Stimulated activated CD4-positive, alpha-beta T cell treated with anti-CD3 and anti-CD28 coated beads, Interleukin-2, amount 100 ng/mL, for 48 hours (primary cell): ENCODE results near the gene MYOM1.
"Not testable (repeated sequence)": the region's sequence is repeated elsewhere in the genome, so short reads cannot be mapped to it uniquely, and the experiment has no call there.

Experiments used
- DNase-seq, 2 donors: peaks; one replicate each; pipeline ENCODE4 v3.0.0-alpha.2; 2020

MYOM1 gene

GRCh38 chr18:3248658-3249359 is 29.0 kb upstream of the MYOM1 start:
- DNase-seq, result no peak

GRCh38 chr18:3248062-3248657 is 28.4 kb upstream of the MYOM1 start:
- DNase-seq, result no peak

GRCh38 chr18:3247240-3248061 is 27.7 kb upstream of the MYOM1 start, which contains the start of gene MYL12A:
Gene MYL12A, plus strand, starts transcription at chr18:3247801. Its CDS starts 5,447 bp downstream, at chr18:3253248.
- DNase-seq, result peak; percentile 93 to 96

DNA sequence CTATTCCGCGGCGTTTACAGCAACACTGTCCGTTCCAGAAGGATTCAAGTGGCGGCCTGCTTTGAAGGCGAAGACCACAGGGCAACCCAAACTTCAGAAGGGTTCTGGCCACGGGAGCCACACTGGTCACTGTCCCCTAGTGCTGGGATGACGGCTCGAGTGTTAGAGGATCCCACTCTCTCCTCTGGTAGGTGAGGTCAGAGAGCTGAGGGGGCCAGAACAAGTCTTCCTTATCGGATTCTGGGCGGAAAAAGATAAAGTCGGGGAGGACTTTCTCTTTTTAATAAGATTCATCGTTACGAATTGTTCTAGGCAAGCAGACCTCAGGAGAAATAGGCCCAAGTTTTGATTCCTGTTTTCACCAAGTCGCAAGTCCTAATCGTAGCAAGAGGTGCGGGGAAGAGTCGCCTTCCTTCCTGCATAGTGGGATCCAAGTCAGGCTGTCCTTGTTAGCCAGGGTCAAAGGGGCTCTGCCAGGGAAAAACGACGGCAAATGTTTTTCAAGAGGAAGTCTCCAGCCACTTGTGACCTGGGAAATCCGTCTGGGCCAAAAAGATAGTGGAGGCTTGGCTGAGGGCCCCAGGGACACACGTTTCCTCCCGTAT is 27.0 kb upstream of the MYOM1 start:
- DNase-seq, result peak in 1 of 2 donors; percentile 16

DNA sequence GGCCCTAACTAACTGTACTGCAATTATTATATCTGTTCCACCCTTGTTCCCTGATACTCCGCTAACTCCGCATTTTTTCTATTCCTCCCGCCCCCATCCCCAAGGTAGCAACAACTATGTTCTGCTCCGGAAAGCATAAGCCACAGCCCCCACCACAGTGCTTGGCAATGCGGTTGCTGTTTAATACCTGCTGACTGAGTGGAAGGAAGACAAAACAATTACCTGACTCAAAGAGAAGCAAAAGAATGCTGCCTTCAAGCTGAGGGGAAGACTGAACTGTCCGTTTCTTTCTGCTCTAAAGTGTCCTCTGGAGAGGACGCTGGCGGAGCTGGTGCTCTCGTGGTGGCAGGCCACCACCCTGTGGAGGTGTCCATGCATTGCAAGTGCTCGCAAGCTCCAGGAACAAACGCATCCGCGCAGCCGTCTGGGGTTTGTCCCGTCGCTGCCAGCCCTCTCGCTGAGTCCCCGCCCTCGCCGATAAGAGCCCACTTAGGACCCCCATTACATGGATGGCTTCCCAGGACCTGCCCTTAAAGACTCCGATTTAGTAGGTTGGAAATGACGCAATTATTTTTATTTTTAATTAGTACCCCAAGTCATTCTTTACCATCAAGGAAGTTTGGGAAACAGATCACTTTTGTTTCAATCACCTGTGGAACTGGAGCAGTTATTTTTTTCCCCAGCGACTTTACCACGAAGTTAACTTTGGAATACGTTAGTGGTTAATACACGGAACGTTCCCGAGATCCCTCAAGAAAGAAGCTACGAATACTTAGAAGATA is 26.3 kb upstream of the MYOM1 start:
- peak; percentile 71 to 75 for DNase-seq

DNA sequence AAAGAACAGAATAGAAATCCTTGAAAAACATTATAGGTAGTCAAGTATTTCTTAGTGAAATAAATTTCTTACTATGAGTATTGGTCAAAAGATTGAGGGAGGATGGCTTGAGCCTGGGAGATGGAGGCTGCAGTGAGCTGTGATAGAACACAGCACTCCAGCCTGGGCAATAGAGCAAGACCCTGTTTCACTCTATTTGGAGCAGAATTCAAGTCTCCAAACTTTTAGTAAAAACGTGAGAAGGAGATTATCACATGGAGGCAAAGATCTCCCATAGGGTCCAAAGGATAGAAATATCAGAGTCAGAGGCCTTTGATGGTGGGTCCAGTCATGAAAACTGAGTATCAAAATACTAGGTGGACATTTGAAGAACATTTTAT is 25.4 kb upstream of the MYOM1 start:
- DNase-seq, result no peak

DNA sequence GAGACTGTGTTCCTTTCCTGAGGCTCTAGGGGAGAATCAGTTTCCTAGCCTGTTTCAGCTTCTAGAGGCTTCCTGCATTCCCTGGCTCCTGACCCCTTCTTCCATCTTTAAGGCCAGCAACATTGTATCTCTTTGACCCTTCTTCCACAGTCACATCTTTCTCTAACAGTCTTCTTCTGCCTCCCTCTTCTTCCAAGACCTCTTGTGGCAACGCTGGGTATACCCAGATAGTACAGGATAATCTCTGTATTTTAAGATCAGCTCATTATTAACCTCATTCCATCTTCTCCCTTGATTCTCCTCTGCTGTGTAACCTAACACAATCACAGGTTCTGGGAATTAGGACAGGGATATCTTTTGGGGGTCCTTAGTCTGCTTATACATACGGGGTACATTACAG is 19.0 kb upstream of the MYOM1 start:
- DNase-seq, result no peak

GRCh38 chr18:3236470-3236869 is 16.7 kb upstream of the MYOM1 start:
- DNase-seq, result no peak

- DNase-seq, result no peak
Observed at GRCh38 chr18:3235846-3236245, 16.1 kb upstream of the MYOM1 start.

DNA sequence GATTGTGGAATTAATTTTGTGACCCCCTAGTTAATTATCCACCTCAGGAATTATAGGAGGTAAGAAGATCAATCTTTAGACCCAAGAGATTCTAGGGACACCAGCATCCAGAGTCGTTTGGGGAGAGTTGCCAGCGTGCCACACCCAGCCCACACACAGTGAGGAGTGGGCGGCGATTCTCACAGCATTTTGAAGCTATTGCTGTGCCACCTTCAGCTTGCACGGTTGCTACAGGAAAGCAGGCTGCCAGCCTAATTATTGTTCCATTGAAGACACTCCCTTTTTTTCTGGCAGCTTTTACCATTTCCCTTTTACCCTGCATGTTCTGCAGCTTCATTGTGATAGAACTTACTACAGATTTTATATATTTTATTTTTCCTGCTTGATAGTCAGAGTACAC is 14.7 kb upstream of the MYOM1 start:
- no peak for DNase-seq

DNA sequence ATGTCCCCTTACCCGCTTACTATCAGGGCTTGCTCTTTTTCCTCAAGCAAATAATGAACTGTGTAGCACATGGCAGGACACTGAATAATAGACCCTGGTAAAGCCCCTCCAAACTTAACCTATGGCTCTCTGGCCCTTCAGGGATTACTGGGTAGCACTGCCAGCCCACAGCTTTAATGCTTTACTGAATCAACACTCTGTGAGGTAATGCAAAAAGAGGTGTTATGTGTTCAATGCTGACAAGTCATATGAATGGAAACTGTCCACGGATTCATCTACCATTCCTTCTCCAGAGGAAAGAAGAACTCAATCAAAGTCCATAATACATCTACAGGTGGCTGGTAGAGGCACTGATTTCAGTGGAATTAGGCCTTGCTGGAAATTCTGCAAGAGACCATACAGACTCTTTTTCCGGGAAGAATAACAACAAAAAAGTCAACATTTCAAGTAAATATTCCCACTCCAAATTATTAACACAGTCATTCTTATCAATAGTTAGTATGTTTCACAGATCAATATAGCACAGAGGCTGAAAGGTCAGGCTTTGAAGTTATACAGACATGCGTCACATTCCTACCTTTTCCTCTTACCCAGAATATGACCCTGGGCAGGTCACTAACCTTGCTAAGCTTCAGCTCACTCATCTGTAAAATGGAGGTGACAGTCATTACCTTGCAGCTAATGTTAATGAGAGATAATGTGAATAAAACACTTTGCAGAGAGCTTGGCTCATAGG is 13.8 kb upstream of the MYOM1 start:
- DNase-seq, result no peak

DNA sequence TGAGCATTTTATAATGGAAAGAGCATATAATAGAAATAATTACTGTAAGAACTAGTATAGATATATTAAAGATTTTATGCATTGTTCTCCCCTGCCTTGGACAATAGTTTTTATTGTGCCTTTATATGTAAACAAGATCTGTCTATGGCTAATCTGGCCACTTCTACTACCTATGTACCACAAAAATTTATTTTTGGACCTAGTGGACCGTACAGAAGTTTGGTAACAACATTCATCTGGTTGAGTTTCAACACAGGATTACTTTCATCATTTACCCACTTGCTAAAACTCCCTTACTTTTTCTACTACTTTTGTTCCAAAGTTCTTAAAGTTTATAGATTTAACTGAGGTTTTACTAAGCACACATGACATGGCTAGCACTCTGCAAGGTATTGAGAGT is 13.2 kb upstream of the MYOM1 start:
- DNase-seq, result no peak

DNA sequence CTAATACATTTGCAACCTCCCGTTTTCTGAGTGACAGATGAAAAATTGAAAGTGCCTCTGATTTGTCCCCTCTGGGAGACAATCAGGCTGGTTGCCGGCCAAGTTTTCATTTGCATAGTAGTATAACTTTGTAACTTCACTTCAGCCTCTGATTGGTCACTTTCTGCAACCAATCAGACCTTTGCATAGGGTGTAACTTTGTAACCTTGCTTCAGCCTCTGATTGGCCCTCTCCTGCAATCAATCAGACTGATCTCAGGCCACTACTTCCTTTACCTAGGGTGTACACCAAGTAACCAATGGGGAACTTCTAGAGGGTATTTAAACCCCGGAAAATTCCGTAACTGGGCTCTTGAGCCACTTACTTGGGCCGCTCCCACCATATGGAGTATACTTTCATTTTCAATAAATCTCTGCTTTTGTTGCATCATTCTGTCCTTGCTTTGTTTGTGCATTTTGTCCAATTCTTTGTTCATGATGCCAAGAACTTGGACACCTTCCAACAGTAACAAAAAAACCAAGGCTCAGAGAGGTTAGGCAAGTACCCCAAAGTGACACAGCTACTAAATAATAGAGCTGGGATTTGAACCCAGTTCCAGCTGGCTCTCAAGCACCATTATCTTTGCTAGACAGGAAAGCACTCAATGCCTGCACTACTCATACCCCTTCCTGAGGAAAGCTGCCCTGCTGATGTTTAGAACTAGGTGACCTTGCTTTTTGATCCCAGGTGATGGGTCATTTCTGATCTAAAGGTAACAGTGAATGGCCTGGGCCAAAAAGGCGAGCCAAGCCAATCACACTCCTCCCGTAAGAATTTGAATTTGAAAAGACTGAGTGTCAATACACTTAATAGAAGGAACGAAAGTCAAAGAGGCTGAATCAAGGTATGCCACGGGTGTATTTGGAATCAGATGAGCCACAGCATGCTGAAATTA is 10.9 kb upstream of the MYOM1 start:
- no peak for DNase-seq

DNA sequence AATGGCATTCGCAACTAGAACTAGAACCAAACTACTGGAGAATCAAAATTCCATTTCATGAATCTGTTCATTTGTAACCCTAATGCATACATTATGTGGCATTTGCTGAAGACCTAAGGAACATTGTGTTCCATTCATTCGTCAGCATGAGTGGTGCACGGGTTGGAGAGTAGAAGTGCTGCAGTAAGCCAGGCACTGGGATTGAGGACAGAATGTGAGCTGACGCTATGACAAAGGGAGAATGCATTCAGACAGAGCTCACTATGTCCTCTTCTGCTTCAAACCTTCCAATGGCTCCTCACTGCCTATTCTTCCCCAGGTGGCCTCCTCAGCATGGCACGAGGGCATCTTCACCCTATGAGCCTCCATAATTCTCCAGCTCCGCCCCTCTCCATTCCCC is 6.3 kb upstream of the MYOM1 start:
- no peak for DNase-seq

- no peak for DNase-seq
Observed at GRCh38 chr18:3225588-3225987, 5.8 kb upstream of the MYOM1 start.

DNA sequence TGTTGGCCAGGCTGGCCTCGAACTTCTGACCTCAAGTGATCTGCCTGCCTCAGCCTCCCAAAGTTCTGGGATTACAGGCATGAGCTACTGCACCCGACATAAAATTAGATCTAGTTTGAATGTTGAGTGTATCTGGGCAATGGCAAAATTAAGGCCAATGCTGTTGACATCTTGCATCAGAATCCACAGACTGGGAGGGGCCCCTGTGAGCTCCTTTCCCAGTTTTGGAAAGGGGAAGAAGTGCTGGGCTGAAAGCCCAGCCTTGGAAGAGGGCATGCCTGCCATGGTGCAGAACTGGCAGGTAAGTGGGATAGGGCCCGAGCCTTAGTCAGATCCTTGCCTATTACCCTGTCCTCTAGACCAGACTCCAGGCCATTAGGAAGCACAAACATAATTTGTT is 4.5 kb upstream of the MYOM1 start:
- DNase-seq, result no peak

DNA sequence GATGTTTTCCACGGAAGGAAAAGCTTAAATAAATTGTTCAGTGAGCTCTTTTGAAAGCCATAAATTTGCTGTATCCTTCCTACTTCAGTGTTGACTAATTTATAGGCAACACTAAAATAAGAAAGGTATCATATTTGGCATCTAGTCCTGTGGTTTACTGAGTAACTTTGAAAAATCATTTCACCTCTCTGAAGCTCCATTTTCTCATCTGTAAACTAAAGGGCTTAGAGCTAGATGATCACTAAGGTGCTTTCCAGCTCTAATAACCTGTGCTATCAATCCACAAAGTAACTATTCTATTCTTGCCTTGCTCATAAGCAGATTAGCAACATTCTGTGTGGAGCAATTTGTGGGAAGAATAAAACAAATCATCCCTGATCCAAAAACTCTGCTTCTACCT is 3.6 kb upstream of the MYOM1 start:
- no peak for DNase-seq

- no peak for DNase-seq
Observed at GRCh38 chr18:3221496-3221895, 1.7 kb upstream of the MYOM1 start.

- DNase-seq, result not testable (repeated sequence)
Observed at GRCh38 chr18:3220868-3221267, 1.1 kb upstream of the MYOM1 start.

- DNase-seq, result no peak
Observed at GRCh38 chr18:3219241-3219630, 532 bp downstream of the MYOM1 start.

GRCh38 chr18:3218819-3219218 is 949 bp downstream of the MYOM1 start:
- no peak for DNase-seq
